A673 (cell line): ENCODE results near the gene HPSE2.

Experiments
- CTCF ChIP-seq: fragments of 300-800, 200-600 bp; sonication (generic); conservative IDR thresholded peaks from 2 replicates; pipeline ENCODE4 v1.5.1; 2017; ENCODE audit warnings: low read depth, mild to moderate bottlenecking, antibody characterized with exemption, low read length, moderate library complexity, mixed read lengths
- EZH2 ChIP-seq: fragments of 200-600 bp; sonication (generic); IDR thresholded peaks from 2 replicates; pipeline ENCODE4 v1.6.1; 2017; ENCODE audit warnings: borderline replicate concordance, low read depth, mild to moderate bottlenecking, mixed read lengths, antibody characterized with exemption, low read length; ENCODE audit not compliant: poor library complexity, severe bottlenecking

- TF ChIP-seq CTCF (no peak), EZH2 (no peak)
Measured at GRCh38 chr10:99235658-99236626, at the start of gene HPSE2.
